ENCODE data around the gene NUP155.
"Not testable (repeated sequence)": the region's sequence is repeated elsewhere in the genome, so short reads cannot be mapped to it uniquely, and the experiment has no call there.

NUP155 gene

GRCh38 chr5:37370864-37371726, at the start of gene NUP155:
Gene NUP155, minus strand, starts transcription at chr5:37371106. Its CDS starts 129 bp downstream, at chr5:37370977.
- DNase-seq = peak; percentile 80

DNA sequence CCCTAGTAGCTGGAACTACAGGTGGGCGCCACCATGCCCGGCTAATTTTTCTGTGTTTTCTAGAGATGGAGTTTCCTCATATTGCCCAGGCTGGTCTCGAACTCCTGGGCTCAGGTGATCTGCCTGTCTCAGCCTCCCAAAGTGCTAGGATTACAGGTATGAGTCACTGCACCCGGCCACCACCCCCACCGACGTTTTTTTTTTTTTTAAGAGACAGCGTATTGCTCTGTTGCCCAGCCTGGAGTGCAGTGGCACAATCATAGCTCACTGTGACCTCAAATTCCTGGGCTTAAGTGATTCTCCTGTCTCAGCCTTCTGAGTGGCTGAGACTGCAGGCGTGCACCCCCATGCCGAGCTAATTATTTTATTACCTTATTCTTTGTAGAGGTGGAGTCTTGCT, 46.4 kb upstream of the NUP155 start:
- no peak for DNase-seq

DNA sequence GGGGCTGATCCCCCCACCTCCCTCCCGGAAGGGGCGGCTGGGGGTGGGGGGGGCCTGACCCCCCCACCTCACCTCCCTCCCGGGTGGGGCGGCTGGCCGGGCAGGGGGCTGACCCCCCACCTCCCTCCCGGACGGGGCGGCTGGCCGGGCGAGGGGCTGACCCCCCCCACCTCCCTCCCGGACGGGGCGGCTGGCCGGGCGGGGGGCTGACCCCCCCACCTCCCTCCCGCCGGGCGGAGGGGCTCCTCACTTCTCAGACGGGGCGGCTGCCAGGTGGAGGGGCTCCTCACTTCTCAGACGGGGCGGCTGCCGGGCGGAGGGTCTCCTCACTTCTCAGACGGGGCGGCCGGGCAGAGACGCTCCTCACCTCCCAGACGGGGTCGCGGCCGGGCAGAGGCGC, 44.5 kb upstream of the NUP155 start:
- not testable (repeated sequence) for DNase-seq

- DNase-seq = no peak
These were observed 41.6 kb upstream of the NUP155 start for GRCh38 chr5:37412515-37412914.

DNA sequence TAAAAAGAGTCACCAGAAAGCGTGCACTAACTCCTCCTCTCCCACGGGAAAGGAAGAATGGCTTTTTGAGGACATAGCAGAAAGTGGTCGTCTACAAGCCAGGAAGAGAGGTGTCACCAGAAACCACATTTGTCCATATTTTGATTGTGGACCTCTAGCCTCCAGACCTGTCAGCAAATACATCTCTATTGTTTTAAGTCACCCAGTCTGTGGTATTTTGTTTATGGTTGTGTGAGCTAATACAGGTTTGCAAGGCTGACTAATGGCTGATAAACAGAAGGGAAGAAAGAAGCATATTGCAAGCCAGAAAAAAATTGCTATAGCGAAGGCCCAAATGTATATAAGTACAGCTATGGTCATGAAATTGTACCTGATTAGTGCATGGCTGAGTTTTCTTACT, 29.6 kb upstream of the NUP155 start:
- no peak for DNase-seq

- DNase-seq = no peak
These were observed 25.4 kb upstream of the NUP155 start for GRCh38 chr5:37396352-37396751.

DNA sequence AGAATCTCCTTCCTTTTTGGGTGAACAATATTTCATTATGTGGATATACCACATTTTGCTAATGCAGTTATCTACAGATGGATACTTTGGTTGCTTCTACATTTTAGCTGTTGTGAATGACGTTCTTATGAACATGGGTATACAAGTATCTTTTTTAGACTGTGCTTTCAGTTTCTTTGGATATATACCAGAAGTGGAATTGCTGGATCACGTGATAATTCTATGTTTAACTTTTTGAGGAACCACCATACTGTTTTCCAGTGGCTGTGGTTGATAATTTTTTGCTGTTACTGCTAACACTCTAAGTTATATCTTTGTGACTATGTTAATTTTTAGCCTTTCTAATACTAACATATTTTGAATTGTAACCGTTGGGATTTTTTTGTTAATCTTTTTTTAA, 20.7 kb upstream of the NUP155 start:
- no peak for DNase-seq

GRCh38 chr5:37379100-37379628, 8.3 kb upstream of the NUP155 start, which contains the start of gene WDR70:
Gene WDR70, plus strand, starts transcription at chr5:37379318. Its CDS starts 50 bp downstream, at chr5:37379368.
- DNase-seq = peak; percentile 75

DNA sequence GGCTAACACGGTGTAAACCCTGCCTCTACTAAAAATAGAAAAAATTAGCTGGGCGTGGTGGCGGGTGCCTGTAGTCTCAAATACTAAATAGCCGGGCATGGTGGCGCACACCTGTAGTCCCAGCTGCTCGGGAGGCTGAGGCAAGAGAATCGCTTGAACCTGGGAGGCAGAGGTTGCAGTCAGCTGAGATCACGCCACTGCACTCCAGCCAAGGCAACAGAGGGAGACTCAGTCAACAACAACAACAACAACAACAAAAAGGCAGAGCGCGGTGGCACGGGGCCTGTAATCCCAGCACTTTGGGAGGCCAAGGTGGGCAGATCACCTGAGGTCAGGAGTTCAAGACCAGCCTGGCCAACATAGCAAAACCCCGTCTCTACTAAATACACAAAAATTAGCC, 7.2 kb upstream of the NUP155 start:
- not testable (repeated sequence) for DNase-seq

- no peak for DNase-seq
These were observed 4.2 kb upstream of the NUP155 start for GRCh38 chr5:37375091-37375490.

DNA sequence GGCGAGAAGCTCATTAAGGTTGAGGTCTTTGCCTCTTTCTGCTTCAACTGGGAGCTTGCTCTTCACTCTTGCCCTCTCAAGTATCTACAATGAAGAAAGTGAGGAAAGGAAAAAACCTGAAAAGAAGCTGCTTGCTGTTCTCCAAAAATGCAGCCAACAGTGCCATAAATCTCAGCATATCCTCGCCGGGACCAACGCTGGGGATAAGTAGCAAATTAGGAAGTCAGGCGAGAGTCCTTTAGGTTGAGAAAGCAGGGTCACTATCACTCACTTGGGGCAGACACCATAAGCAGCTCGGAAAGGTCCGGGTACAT, 399 bp downstream of the NUP155 start:
- no peak for DNase-seq

DNA sequence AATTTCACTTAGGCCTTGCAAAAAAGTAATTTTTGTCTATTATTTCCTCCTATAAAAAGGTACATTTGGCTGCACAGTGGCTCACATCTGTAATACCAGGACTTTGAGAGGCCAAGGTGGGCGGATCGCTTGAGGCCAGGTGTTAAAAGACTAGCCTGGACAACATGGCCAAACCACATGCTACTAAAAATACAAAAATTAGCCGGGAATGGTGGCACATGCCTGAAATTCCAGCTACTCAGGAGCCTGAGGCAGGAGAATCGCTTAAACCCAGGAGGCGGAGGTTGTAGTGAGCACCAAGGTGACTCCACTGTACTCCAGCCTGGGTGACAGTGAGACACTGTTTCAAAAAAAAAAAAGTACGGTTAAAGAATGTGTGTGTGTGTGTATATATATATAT, 15.7 kb downstream of the NUP155 start:
- DNase-seq = no peak

- DNase-seq = not testable (repeated sequence)
These were observed 28.2 kb downstream of the NUP155 start for GRCh38 chr5:37342741-37343140.

- DNase-seq = not testable (repeated sequence)
These were observed 36.2 kb downstream of the NUP155 start for GRCh38 chr5:37334754-37335153.

DNA sequence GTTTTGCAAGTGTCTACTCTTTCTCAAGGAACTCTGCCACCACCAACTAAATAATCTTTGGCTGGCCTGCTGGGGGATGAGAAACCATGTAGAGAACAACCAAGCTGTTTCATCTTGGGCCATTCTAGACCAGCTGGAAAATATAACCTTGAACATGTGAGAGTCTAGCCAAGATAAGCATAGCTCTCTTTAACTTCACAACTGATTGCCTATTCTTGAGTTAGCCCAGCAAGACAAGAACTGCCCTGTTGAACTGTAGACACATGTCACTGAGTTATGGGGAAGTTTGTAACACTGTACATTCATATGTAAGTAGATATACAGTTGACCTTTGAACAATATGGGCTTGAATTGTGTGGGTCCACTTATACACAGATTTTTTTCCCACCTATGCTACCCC, 44.4 kb downstream of the NUP155 start:
- DNase-seq = no peak

GRCh38 chr5:37323607-37324006, 47.3 kb downstream of the NUP155 start:
- DNase-seq = no peak

DNA sequence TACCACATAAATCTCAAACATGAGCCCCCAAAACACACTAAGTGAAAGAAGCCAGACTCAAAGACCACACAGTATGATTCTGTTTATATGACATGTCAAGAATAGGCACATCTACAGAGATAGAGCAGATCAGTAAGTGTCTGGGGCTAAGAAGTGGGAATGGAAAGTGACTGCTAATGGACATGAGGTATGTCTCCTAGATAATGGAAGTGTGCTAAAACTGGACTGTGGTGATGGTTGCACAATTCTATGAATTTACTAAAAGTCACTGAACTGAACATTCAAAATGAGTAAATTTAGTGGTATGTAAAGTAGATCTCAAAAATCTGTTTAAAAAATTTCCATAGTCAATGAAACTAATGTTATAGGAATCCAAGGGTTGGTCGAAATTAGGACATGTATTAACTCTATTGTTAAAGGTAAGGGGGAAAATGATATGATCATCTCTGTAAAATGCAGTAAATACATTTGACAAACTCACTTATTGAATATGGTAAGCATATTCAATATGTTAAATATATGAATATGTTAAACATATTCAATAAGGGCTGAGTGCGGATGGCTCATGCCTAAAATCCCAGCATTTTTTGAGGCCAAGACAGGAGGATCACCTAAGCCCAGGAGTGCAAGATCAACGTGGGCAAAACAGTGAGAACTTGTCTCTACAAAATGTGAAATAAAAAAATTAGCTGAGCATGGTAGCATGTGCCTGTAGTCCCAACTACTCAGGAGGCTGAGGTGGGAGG, 51.7 kb downstream of the NUP155 start:
- no peak for DNase-seq

DNA sequence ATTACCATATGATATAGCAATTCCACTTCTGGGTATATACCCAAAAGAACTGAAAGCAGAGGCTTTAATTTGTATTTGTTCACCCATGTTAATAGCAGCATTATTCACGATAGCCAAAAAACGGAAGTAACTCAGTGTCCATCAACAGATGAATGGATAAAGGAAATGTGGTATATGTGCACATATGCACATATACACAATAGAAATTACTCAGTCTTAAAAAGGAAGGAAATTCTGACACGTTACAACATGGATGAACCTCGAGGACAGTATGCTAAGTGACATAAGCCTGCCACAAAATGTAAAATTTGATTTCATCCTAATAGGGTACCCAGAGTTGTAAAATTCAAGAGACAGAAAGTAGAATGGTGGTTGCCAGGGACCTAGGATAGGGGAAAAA, 54.9 kb downstream of the NUP155 start:
- no peak for DNase-seq

- no peak for DNase-seq
These were observed 60.5 kb downstream of the NUP155 start for GRCh38 chr5:37310360-37310759.

- no peak for DNase-seq
These were observed 62.1 kb downstream of the NUP155 start for GRCh38 chr5:37308793-37309192.

GRCh38 chr5:37304888-37305287, 66.0 kb downstream of the NUP155 start:
- DNase-seq = no peak

DNA sequence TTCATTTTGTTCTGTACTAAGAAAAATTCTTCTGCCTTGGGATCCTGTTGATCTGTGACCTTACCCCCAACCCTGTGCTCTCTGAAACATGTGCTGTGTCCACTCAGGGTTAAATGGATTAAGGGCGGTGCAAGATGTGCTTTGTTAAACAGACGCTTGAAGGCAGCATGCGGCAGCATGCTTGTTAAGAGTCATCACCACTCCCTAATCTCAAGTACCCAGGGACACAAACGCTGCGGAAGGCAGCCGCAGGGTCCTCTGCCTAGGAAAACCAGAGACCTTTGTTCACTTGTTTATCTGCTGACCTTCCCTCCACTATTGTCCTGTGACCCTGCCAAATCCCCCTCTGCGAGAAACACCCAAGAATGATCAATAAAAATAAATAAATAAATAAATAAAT, 74.6 kb downstream of the NUP155 start:
- DNase-seq = not testable (repeated sequence)

DNA sequence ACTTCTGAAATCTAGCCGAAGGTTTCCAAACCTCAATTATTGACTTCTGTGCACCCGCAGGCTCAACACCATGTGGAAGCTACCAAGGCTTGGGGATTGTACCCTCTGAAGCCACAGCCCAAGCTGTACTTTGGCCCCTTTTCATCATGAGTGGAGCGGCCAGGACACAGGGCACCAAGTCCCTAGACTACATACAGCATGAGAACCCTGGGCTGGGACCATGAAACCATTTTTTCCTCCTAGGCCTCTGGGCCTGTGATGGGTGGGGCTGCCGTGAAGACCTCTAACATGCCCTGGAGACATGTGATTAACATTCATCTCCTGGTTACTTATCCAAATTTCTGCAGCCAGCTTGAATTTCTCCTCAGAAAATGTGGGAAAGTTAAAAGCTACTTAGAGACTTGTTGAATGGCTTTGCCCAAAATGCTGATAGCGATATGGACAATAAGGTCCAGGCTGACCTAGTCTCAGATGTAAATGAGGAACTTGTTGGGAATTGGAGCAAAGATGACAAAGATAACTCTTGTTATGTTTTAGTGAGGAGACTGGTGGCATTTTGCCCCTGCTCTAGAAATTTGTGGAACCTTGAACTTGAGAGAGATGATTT, 87.6 kb downstream of the NUP155 start:
- no peak for DNase-seq

DNA sequence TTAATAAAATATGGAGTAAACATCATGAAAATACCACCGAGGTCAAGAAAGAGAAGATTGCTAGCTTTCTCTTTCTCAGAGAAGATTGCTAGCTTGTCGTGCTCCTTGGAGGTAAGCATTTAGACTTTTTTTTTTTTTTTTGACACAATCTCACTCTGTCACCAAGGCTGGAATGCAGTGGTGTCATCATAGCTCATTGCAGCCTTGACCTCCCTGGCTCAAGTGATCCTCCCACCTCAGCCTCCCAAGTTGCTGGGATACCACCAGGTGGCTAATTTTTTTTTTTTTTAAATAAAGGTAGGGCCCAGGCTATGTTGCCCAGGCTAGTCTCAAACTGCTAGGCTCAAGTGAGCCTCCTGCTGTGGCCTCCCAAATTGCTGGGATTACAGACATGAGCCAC, 95.4 kb downstream of the NUP155 start:
- no peak for DNase-seq

All from KG1 (cell line).